Mesenchymal stem cell (in vitro differentiated cells and primary cell): ENCODE data around the gene RNH1.

Source experiments
- DNase-seq: peaks from one replicate; pipeline ENCODE4 v3.0.0-alpha.2; 2013
- H2AFZ ChIP-seq: one replicate; pipeline ENCODE4 v1.6.1; 2013; ENCODE audit warnings: low read depth, mild to moderate bottlenecking, control low read depth, inconsistent platforms, low read length, moderate library complexity
- H2AK5ac ChIP-seq: 2 replicates; pipeline ENCODE4 v1.6.1; 2013; ENCODE audit warnings: low read length, moderate library complexity, mild to moderate bottlenecking, inconsistent platforms; ENCODE audit not compliant: severe bottlenecking
- H2BK120ac ChIP-seq: one replicate; pipeline ENCODE4 v1.6.1; 2013; ENCODE audit warnings: low read depth, mild to moderate bottlenecking, inconsistent platforms, low read length, moderate library complexity
- H2BK12ac ChIP-seq, 2 experiments: one replicate each; pipeline ENCODE4 v1.6.1; 2013; ENCODE audit warnings: inconsistent platforms in 2 of 2, low read length in 2 of 2, mild to moderate bottlenecking in 2 of 2, moderate library complexity in 2 of 2, control low read depth in 1 of 2
- H2BK15ac ChIP-seq: one replicate; pipeline ENCODE4 v1.6.1; 2013; ENCODE audit warnings: mild to moderate bottlenecking, low read depth, inconsistent platforms; ENCODE audit not compliant: poor library complexity, severe bottlenecking
- H2BK5ac ChIP-seq: 2 replicates; pipeline ENCODE4 v1.6.1; 2013; ENCODE audit warnings: low read depth, mild to moderate bottlenecking, low read length, control low read depth, inconsistent platforms; ENCODE audit not compliant: poor library complexity, severe bottlenecking
- H3K14ac ChIP-seq, 2 experiments: one replicate each; pipeline ENCODE4 v1.6.1; 2013; ENCODE audit warnings: inconsistent platforms in 2 of 2, low read length in 2 of 2, control low read depth in 1 of 2, mild to moderate bottlenecking in 1 of 2, moderate library complexity in 1 of 2
- H3K18ac ChIP-seq, 2 experiments: one replicate each; pipeline ENCODE4 v1.6.1; 2013; ENCODE audit warnings: inconsistent platforms in 2 of 2, low read length in 2 of 2, control low read depth in 1 of 2, low read depth in 1 of 2, mild to moderate bottlenecking in 1 of 2
- H3K23ac ChIP-seq, 2 experiments: one replicate each; pipeline ENCODE4 v1.6.1; 2013; ENCODE audit warnings: inconsistent platforms in 2 of 2, low read length in 2 of 2, mild to moderate bottlenecking in 2 of 2, moderate library complexity in 2 of 2, control low read depth in 1 of 2
- H3K27ac ChIP-seq: 2 replicates; pipeline ENCODE4 v1.5.1; 2013; ENCODE audit warnings: mild to moderate bottlenecking, moderate library complexity, low read length, control low read depth, inconsistent platforms; ENCODE audit not compliant: poor library complexity, severe bottlenecking
- H3K27me3 ChIP-seq, 2 experiments: 2 replicates each; pipeline versions ENCODE4 v1.6.1 to v1.7.0; 2013; ENCODE audit warnings: low read length in 2 of 2, mild to moderate bottlenecking in 2 of 2, moderate library complexity in 2 of 2, control low read depth in 1 of 2, inconsistent platforms in 1 of 2; ENCODE audit not compliant: control insufficient read depth in 1 of 2, insufficient read depth in 1 of 2
- H3K36me3 ChIP-seq, 2 experiments: 2 replicates each; pipeline versions ENCODE4 v1.6.1 to v1.7.0; 2013; ENCODE audit warnings: low read length in 2 of 2, control low read depth in 1 of 2, inconsistent platforms in 1 of 2, low read depth in 1 of 2, mild to moderate bottlenecking in 1 of 2; ENCODE audit not compliant: insufficient read depth in 2 of 2, control insufficient read depth in 1 of 2
- H3K4ac ChIP-seq, 2 experiments: one replicate each; pipeline ENCODE4 v1.6.1; 2013; ENCODE audit warnings: inconsistent platforms in 2 of 2, low read length in 2 of 2, mild to moderate bottlenecking in 2 of 2, moderate library complexity in 2 of 2, control low read depth in 1 of 2, low read depth in 1 of 2
- H3K4me1 ChIP-seq: 2 replicates; pipeline ENCODE4 v1.6.1; 2013; ENCODE audit warnings: low read depth, low read length, control low read depth; ENCODE audit not compliant: control insufficient read depth, insufficient read depth
- H3K4me2 ChIP-seq: 2 replicates; pipeline ENCODE4 v1.6.1; 2013; ENCODE audit warnings: low read length, mild to moderate bottlenecking, inconsistent platforms; ENCODE audit not compliant: poor library complexity, severe bottlenecking
- H3K4me3 ChIP-seq, 2 experiments: 2 replicates each; pipeline versions ENCODE4 v1.5.1 to v1.7.0; 2013; ENCODE audit warnings: low read length in 2 of 2, mild to moderate bottlenecking in 2 of 2, control low read depth in 1 of 2, low read depth in 1 of 2; ENCODE audit not compliant: insufficient read depth in 1 of 2
- H3K79me1 ChIP-seq: replicated peaks from 2 replicates; pipeline ENCODE4 v1.6.1; 2013; ENCODE audit warnings: mild to moderate bottlenecking, control low read depth, low read length, inconsistent platforms; ENCODE audit not compliant: poor library complexity, severe bottlenecking
- H3K9ac ChIP-seq: 2 replicates; pipeline ENCODE4 v1.7.0; 2013; ENCODE audit warnings: mild to moderate bottlenecking, low read length, moderate library complexity
- H3K9me3 ChIP-seq: 2 replicates; pipeline ENCODE4 v1.7.0; 2013; ENCODE audit warnings: mild to moderate bottlenecking, low read length; ENCODE audit not compliant: control insufficient read depth
- H4K8ac ChIP-seq: one replicate; pipeline ENCODE4 v1.6.1; 2013; ENCODE audit warnings: inconsistent platforms, mild to moderate bottlenecking, low read length, moderate library complexity
- H4K91ac ChIP-seq: one replicate; pipeline ENCODE4 v1.6.1; 2013; ENCODE audit warnings: mild to moderate bottlenecking, low read length, inconsistent platforms
- WGBS: methylation state at CpG from one replicate; pipeline ENCODE4 v1.1.7; 2013; ENCODE audit warnings: mixed read lengths; 5-methylcytosine and 5-hydroxymethylcytosine counted together

RNH1 gene

GRCh38 chr11:494761-495536 is 12.1 kb downstream of the RNH1 start:
- no peak overlapping the region for H3K14ac ChIP-seq
- no peak overlapping the region for H3K27ac ChIP-seq
- H3K27me3 ChIP-seq = no peaks in the 10 kb centered on the region
- H3K36me3 ChIP-seq = peaks cover 81 to 82% of the 10 kb centered on the region in 2 experiments
- no peak overlapping the region for H2BK5ac ChIP-seq
- 93% methylated on average over 35 of the region's 37 CpGs for WGBS
- H4K8ac ChIP-seq = peak overlapping the region; percentile 2
- no peak overlapping the region for H3K4me2 ChIP-seq
- H2AK5ac ChIP-seq = no peak overlapping the region
- H3K18ac ChIP-seq = no peak overlapping the region
- no peak overlapping the region for H3K4ac ChIP-seq
- H2BK120ac ChIP-seq = no peak overlapping the region
- peak overlapping the region; percentile 12 for H4K91ac ChIP-seq
- no peaks in the 10 kb centered on the region for H3K9me3 ChIP-seq
- no peak overlapping the region for H2BK12ac ChIP-seq
- H2BK15ac ChIP-seq = no peak overlapping the region
- H3K9ac ChIP-seq = no peak overlapping the region
- no peak overlapping the region for H2AFZ ChIP-seq
- H3K4me3 ChIP-seq = no peak overlapping the region
- DNase-seq = no peak
- H3K79me1 ChIP-seq = peaks cover 22% of the 10 kb centered on the region
- H3K23ac ChIP-seq = no peak overlapping the region
- peaks cover 15% of the 10 kb centered on the region for H3K4me1 ChIP-seq

- 90% methylated on average over 32 of the region's 32 CpGs for WGBS
- H3K79me1 ChIP-seq = peaks cover 13% of the 10 kb centered on the region
Measured at GRCh38 chr11:492427-493226, 14.4 kb downstream of the RNH1 start.

GRCh38 chr11:491358-491757 is 15.7 kb downstream of the RNH1 start:
- Histone ChIP-seq H3K18ac (no peak overlapping the region), H4K91ac (no peak overlapping the region), H2BK5ac (no peak overlapping the region), H3K23ac (no peak overlapping the region), H3K14ac (no peak overlapping the region), H3K27ac (no peak overlapping the region), H3K79me1 (peaks cover 17% of the 10 kb centered on the region), H2AK5ac (no peak overlapping the region), H3K4me1 (peaks cover 16% of the 10 kb centered on the region), H3K4me3 (no peak overlapping the region), H3K9me3 (no peaks in the 10 kb centered on the region), H3K4ac (no peak overlapping the region), H2BK15ac (no peak overlapping the region), H3K27me3 (no peaks in the 10 kb centered on the region), H3K9ac (no peak overlapping the region), H3K36me3 (peaks cover 48 to 79% of the 10 kb centered on the region in 2 experiments), H2BK120ac (no peak overlapping the region), H2BK12ac (no peak overlapping the region), H3K4me2 (no peak overlapping the region), H2AFZ (no peak overlapping the region), H4K8ac (no peak overlapping the region)
- 83% methylated on average over 5 of the region's 7 CpGs for WGBS
- DNase-seq = no peak

More at GRCh38 chr11:492427-493226, 14.4 kb downstream of the RNH1 start:
- H3K14ac ChIP-seq = no peak overlapping the region
- H3K9ac ChIP-seq = no peak overlapping the region
- peaks cover 60 to 82% of the 10 kb centered on the region in 2 experiments for H3K36me3 ChIP-seq
- no peak overlapping the region for H4K91ac ChIP-seq
- H3K27me3 ChIP-seq = no peaks in the 10 kb centered on the region
- H4K8ac ChIP-seq = no peak overlapping the region
- H2BK5ac ChIP-seq = no peak overlapping the region
- no peak overlapping the region for H3K18ac ChIP-seq
- no peak for DNase-seq
- no peak overlapping the region for H3K4ac ChIP-seq
- no peak overlapping the region for H2BK120ac ChIP-seq
- H3K9me3 ChIP-seq = no peaks in the 10 kb centered on the region
- H3K27ac ChIP-seq = peak overlapping the region; percentile 13
- no peak overlapping the region for H2AFZ ChIP-seq
- peak overlapping the region in 1 of 2 experiments; percentile 37 for H2BK12ac ChIP-seq
- H3K23ac ChIP-seq = no peak overlapping the region
- peaks cover 13% of the 10 kb centered on the region for H3K4me1 ChIP-seq
- H3K4me3 ChIP-seq = no peak overlapping the region
- no peak overlapping the region for H3K4me2 ChIP-seq
- H2AK5ac ChIP-seq = no peak overlapping the region
- H2BK15ac ChIP-seq = no peak overlapping the region

GRCh38 chr11:490930-491260 is 16.1 kb downstream of the RNH1 start:
- no peak overlapping the region for H3K4me3 ChIP-seq
- H3K23ac ChIP-seq = no peak overlapping the region
- WGBS = 93% methylated on average over 15 of the region's 15 CpGs
- H3K14ac ChIP-seq = no peak overlapping the region
- no peak overlapping the region for H2AFZ ChIP-seq
- no peak overlapping the region for H3K18ac ChIP-seq
- H3K79me1 ChIP-seq = peaks cover 20% of the 10 kb centered on the region
- no peak overlapping the region for H2BK15ac ChIP-seq
- no peak overlapping the region for H3K4me2 ChIP-seq
- no peak overlapping the region for H4K91ac ChIP-seq
- H2BK5ac ChIP-seq = no peak overlapping the region
- no peak overlapping the region for H2BK12ac ChIP-seq
- no peak overlapping the region for H2BK120ac ChIP-seq
- no peak overlapping the region for H3K4ac ChIP-seq
- H3K9me3 ChIP-seq = no peaks in the 10 kb centered on the region
- peaks cover 44 to 81% of the 10 kb centered on the region in 2 experiments for H3K36me3 ChIP-seq
- no peak overlapping the region for H3K27ac ChIP-seq
- H3K9ac ChIP-seq = no peak overlapping the region
- H3K4me1 ChIP-seq = peaks cover 18% of the 10 kb centered on the region
- H2AK5ac ChIP-seq = no peak overlapping the region
- no peaks in the 10 kb centered on the region for H3K27me3 ChIP-seq
- H4K8ac ChIP-seq = no peak overlapping the region
- DNase-seq = no peak
